Cardiac septum (tissue), 1 donor: ENCODE measurements around the gene ATN1. TPM values are rescaled to one million over a fixed set of nuclear protein-coding genes. Genes with fewer than 3 reads are reported as not detected.
"Not testable (repeated sequence)": the region's sequence is repeated elsewhere in the genome, so short reads cannot be mapped to it uniquely, and the experiment has no call there.

Experiments used
- DNase-seq: peaks from one replicate; pipeline ENCODE4 v3.0.0-alpha.2; 2020; ENCODE audit warnings: low spot score
- intact Hi-C: fragments of 100-400 bp; cut with DNase I; formaldehyde crosslinking; loops from one replicate; pipeline ENCODE4 v1.14.0; 2022
- long read RNA-seq: library from polyadenylated mRNA; unstranded; transcript quantifications from one replicate; pipeline ENCODE4 v2.0.0, GENCODE V29; 2021
- total RNA-seq: library from RNA; stranded (reverse); fragmentation: NEBNext Ultra II Directional; extraction: Animal tissue kit (Norgen Biotek cat#: 25700); gene quantifications from one replicate; pipeline ENCODE4 v1.2.1, GENCODE V29; 2021
- donor health status: DM: no; HTN: no; CAD: no.

Gene ATN1
- total RNA-seq = 76.9 TPM
- long read RNA-seq, partial matches to known transcripts = 35 of 42 reads
- long read RNA-seq, other reads (novel, unspliced or antisense) = 7 of 42 reads

- peak; percentile 90 for DNase-seq
- intact Hi-C loops = no loop called here
These were observed at the start of gene ATN1 for GRCh38 chr12:6927379-6928021. Gene ATN1 (plus strand): TSS chr12:6927959. CDS start chr12:6934002, 6,043 bp downstream.

GRCh38 chr12:6879824-6880223 is 47.9 kb upstream of the ATN1 start:
- intact Hi-C loops, DNase-seq: not testable (repeated sequence)

DNA sequence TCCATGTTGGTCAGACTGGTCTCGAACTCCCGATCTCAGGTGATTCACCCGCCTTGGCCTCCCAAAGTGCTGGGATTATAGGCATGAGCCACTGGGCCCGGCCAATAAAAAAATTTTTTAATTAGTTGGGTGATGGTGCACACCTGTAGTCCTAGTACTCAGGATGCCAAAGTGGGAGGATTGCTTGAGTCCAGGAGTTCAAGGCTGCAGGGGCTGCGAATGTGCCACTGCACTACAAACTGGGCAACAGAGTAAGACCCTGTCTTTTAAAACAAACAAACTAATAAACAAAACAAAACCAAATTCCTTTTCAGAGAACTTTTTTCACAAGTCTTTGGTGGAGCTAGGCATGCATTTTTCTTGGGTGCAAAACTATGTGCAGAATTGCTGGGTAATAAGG is 44.5 kb upstream of the ATN1 start:
- DNase-seq = no peak
- intact Hi-C loops = no loop called here

- DNase-seq = no peak
- intact Hi-C loops = no loop called here
These were observed 44.1 kb upstream of the ATN1 start for GRCh38 chr12:6883683-6884082.

DNA sequence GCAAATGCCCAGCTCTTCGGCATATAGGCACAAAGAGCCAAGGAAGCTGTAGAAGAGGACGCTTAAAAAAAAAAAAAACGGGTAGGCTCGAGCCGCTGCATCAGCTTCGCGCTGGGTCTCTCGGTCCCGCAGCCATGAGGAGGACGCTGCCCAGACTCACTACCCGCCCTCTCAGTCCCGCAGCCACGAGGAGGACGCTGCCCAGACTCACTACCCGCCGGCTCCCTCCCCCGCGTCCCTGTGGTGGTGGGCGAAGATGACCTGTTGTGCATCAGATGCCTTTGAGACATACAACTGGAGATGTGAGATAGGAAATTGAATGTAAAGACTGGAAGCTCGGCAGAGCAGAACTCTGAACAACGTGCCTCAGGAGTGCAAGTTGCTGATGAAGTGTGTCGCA is 43.2 kb upstream of the ATN1 start:
- no peak for DNase-seq
- intact Hi-C loops = no loop called here

DNA sequence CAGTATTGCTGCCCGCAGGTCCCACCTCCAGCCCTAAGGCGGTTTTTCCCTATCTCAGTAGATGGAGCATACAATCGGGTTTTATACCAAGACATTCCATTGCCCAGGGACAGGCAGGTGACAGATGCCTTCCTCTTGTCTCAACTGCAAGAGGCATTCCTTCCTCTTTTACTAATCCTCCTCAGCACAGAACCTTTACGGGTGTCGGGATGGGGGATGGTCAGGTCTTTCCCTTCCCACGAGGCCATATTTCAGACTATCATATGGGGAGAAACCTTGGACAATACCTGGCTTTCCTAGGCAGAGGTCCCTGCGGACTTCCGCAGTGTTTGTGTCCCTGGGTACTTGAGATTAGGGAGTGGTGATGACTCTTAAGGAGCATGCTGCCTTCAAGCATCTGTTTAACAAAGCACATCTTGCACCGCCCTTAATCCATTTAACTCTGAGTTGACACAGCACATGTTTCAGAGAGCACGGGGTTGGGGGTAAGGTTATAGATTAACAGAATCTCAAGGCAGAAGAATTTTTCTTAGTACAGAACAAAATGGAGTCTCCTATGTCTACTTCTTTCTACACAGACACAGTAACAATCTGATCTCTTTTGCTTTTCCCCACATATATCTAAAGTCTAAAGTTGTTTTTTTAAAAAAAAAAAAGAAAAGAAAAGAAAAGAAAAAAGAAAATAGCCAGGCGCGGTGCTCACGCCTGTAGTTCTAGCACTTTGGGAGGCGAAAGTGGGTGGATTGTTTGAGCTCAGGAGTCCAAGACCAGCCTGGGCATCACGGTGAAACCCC is 41.4 kb upstream of the ATN1 start:
- DNase-seq, intact Hi-C loops: not testable (repeated sequence)

GRCh38 chr12:6887460-6887859 is 40.3 kb upstream of the ATN1 start:
- no peak for DNase-seq
- intact Hi-C loops = no loop called here

GRCh38 chr12:6888360-6888759 is 39.4 kb upstream of the ATN1 start:
- intact Hi-C loops = no loop called here
- no peak for DNase-seq

- intact Hi-C loops, DNase-seq: not testable (repeated sequence)
These were observed 39.0 kb upstream of the ATN1 start for GRCh38 chr12:6888794-6889193.

DNA sequence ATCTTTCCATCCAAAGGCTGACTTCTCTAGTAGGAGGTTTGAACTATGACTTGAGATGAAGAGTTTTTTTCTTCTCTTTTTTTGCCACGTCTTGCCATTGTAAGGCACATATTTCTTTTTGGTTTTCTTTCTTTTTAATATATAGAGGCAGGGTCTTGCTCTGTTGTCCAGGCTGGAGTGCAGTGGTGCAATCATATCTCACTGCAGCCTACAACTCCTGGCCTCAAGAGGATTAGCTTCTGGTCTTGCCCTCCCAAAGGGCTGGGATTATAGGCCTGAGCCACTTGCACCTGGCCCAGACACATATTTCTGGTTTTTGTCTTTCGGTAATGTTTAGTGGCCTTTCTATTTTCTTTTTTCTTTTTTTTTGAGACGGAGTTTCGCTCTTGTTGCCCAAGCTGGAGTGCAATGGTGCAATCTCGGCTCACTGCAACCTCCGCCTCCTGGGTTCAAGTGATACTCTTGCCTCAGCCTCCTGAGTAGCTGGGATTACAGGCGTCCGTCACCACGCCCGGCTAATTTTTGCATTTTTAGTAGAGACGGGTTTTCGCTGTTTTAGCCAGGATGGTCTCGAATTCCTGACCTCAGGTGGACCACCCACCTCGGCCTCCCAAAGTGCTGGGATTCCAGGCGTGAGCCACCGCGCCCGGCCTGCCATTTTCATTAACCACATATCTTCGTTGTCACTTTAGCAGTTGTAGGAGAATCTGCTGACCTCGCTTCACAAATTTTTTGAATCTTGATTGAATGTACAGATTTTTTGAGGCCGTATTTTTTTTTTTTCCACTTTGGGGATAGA is 37.8 kb upstream of the ATN1 start:
- intact Hi-C loops, DNase-seq: not testable (repeated sequence)

DNA sequence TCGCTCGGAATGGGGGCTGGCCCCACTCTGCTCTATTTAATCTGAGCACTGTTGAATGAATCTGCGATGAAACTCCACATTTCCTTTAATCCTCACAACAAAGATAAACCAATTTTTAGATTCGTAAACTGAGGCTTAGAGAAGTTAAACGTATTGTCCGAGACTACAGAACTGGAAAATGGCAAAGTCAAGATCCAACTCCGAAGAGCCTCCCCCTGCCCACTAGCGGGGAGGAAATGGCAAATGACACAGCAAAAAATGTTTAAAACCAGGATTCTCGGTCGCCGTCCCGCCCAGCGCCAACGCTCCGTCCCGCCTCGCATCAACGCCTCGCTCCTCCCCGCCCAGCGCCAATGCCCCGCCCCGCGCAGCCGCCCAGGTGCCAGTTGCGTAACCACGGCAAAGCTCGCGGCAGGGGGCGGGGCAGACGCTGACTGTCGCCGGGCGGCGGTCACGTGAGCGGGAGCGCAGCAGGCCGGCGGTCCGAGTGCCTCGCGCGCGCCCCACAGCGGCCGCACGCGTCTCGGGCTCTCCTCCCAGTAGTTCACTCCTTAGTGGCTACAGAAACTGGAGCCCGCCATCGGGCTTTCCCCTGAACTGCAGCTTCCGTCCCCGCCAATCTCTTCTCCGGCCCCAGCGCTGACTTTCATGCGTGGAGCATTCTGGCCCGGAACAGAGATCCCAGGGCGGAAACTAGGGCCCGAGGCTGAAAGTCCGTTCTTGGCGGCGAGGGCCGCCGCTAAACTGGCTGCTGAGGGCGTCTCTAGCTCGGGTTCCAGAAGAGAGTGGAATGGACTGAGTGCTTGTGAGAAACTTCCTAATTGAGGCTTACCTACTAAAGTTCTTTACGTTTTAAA is 36.7 kb upstream of the ATN1 start:
- DNase-seq = peak; percentile 99
- intact Hi-C loops = no loop called here

GRCh38 chr12:6891646-6892001 is 36.1 kb upstream of the ATN1 start:
- no peak for DNase-seq
- intact Hi-C loops = no loop called here

GRCh38 chr12:6892683-6893082 is 35.1 kb upstream of the ATN1 start:
- intact Hi-C loops, DNase-seq: not testable (repeated sequence)

- intact Hi-C loops = no loop called here
- DNase-seq = no peak
These were observed 33.4 kb upstream of the ATN1 start for GRCh38 chr12:6894321-6894720.

DNA sequence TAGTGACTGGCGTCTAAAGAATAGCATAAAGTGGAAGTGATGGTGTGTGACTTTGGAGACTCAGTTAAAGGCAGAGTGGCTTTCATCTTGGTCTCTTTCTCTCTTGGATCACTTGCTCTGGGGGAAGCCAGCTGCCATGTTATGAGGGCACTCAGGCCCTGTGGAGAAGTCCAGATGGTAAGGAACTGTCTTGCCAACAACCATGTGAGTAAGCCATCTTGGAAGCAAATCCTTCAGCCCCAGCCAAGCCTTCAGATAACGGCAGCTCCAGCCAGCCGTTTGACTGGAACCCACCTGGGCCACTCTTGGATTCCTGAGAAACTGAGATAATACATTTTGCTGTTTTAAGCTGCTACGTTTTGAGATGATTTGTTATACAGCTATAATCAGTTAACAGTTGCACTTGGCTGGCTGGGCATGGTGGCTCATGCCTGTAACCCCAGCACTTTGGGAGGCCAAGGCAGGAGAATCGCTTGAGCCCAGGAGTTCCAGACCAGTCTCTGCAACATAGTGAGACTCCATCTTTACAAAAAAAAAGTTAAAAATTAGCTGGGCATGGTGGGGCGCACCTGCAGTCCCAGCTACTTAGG is 30.8 kb upstream of the ATN1 start:
- no peak for DNase-seq
- intact Hi-C loops = no loop called here

DNA sequence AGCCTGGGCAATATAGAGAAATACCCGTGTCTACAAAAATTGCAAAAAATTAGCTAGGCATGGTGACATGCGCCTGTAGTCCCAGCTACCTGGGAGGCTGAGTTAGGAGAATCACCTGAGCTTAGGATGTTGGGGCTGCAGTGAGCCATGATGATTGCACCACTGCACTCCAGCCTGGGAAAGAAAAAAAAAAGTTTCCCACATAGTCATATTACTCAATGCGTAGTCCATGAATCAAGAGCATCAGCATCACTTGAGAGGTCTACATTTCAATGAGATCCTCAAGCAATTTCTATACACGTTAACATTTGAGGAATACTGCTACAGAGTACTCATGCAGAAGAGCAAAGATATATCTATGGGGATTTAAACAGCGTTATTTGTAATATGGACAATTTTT is 28.3 kb upstream of the ATN1 start:
- no peak for DNase-seq
- intact Hi-C loops = no loop called here

GRCh38 chr12:6899837-6900519 is 27.8 kb upstream of the ATN1 start:
- intact Hi-C loops = no loop called here
- DNase-seq = peak; percentile 89

DNA sequence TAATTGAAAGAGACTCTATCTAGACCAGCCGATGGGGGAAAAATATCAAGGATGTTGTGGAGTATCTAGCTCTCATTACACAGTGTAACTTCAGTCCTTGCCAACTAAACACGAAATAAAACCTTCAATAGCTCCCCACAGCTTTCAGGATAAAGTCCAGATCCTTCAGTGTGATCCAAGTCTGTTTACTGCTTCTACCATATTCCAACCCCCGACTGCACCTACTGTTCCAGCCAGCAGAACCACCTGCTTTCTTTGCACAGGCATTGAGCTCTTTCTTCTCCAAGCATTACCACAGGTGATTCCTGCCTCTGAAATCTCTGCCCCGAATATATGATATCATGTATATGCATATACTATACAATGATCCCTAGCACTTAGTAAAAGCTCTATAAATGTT is 25.3 kb upstream of the ATN1 start:
- intact Hi-C loops = no loop called here
- no peak for DNase-seq
